PC-3 (cell line): ENCODE measurements around the gene ZNF366. TPM values are rescaled to one million over a fixed set of nuclear protein-coding genes. Genes with fewer than 3 reads are reported as not detected.
A peak's percentile ranks its signal among the peaks of the same experiment; 100 is the strongest.

Source experiments
- ATAC-seq: fragments of 200-7000 bp; cut with Tn5 transposase; 2 replicates; pipeline ENCODE4 v1.9.1; 2020; ENCODE audit warnings: mild to moderate bottlenecking, moderate library complexity
- Bru-seq: library from RNA; stranded (reverse); fragments of 400-500 nt; gene quantifications from one replicate; lab custom pipeline; 2021; lab: Mats Ljungman, UMichigan
- BruChase-seq, 2 experiments: library from RNA; stranded (reverse); fragments of 400-500 nt; gene quantifications; one replicate each; lab custom pipeline; 2021; lab: Mats Ljungman, UMichigan
- BruUV-seq: library from RNA; stranded (reverse); fragments of 400-500 nt; replicated peaks from 2 replicates; lab custom pipeline; 2021; lab: Mats Ljungman, UMichigan
- CTCF ChIA-PET: fragments of 300-600 bp; sonication (Branson Sonifier 250); formaldehyde crosslinking; loops from one replicate; lab custom pipeline; 2022; ENCODE audit warnings: antibody characterized with exemption; lab: Charles Lee
- POLR2A ChIA-PET: fragments of 300-600 bp; sonication (Branson Sonifier 250); formaldehyde crosslinking; loops from one replicate; lab custom pipeline; 2022; ENCODE audit warnings: antibody characterized with exemption; ENCODE audit not compliant: unreplicated experiment; lab: Charles Lee
- DNase-seq: peaks from one replicate; pipeline ENCODE4 v3.0.0-alpha.2; 2015
- H2AFZ ChIP-seq: fragments of 300-600 bp; sonication (generic); 2 replicates; pipeline ENCODE4 v1.6.0; 2016; ENCODE audit warnings: antibody characterized with exemption, low read length
- H3F3A ChIP-seq: fragments of 300-600 bp; sonication (generic); one replicate; pipeline ENCODE4 v1.6.0; 2017; ENCODE audit warnings: antibody characterized with exemption, low read length, control low read depth, mild to moderate bottlenecking; ENCODE audit not compliant: unreplicated experiment
- H3K27ac ChIP-seq: fragments of 300-600 bp; sonication (generic); 2 replicates; pipeline ENCODE4 v1.5.1; 2016; ENCODE audit warnings: mild to moderate bottlenecking, low read length
- H3K27me3 ChIP-seq: fragments of 300-600 bp; sonication (generic); 2 replicates; pipeline ENCODE4 v1.6.1; 2016; ENCODE audit warnings: low read length, mixed read lengths
- H3K36me3 ChIP-seq: fragments of 300-600 bp; sonication (generic); 2 replicates; pipeline ENCODE4 v1.6.1; 2016; ENCODE audit warnings: low read depth, mixed run types, low read length, mixed read lengths
- H3K4me1 ChIP-seq: fragments of 300-600 bp; sonication (generic); 2 replicates; pipeline ENCODE4 v1.5.1; 2016; ENCODE audit warnings: low read length; ENCODE audit not compliant: insufficient read depth
- H3K4me2 ChIP-seq: fragments of 300-600 bp; sonication (generic); 2 replicates; pipeline ENCODE4 v1.6.0; 2016; ENCODE audit warnings: low read length
- H3K4me3 ChIP-seq: fragments of 300-600 bp; sonication (generic); 2 replicates; pipeline ENCODE4 v1.5.1; 2016; ENCODE audit warnings: mild to moderate bottlenecking, low read length, mixed read lengths
- H3K79me2 ChIP-seq: fragments of 300-600 bp; sonication (generic); 2 replicates; pipeline ENCODE4 v1.6.1; 2017; ENCODE audit warnings: low read length, mixed read lengths
- H3K9ac ChIP-seq: fragments of 300-600 bp; sonication (generic); 2 replicates; pipeline ENCODE4 v1.6.0; 2016; ENCODE audit warnings: mild to moderate bottlenecking, low read length
- H3K9me2 ChIP-seq: fragments of 300-600 bp; sonication (generic); replicated peaks from 2 replicates; pipeline ENCODE4 v1.6.1; 2016; ENCODE audit warnings: mixed run types, low read length, mixed read lengths
- H3K9me3 ChIP-seq: fragments of 300-600 bp; sonication (generic); 2 replicates; pipeline ENCODE4 v1.6.1; 2016; ENCODE audit warnings: low read length, mixed read lengths
- H4K20me1 ChIP-seq: fragments of 300-600 bp; sonication (generic); 2 replicates; pipeline ENCODE4 v1.6.1; 2016; ENCODE audit warnings: low read length, mixed read lengths
- EZH2 ChIP-seq: fragments of 300-600 bp; sonication (generic); IDR thresholded peaks from one replicate; pipeline ENCODE4 v1.6.1; 2017; ENCODE audit warnings: antibody characterized with exemption, mild to moderate bottlenecking, low read length; ENCODE audit not compliant: unreplicated experiment
- EZH2phosphoT487 ChIP-seq: fragments of 300-600 bp; sonication (generic); IDR thresholded peaks from 2 replicates; pipeline ENCODE4 v1.6.1; 2018; ENCODE audit warnings: mild to moderate bottlenecking, antibody characterized with exemption, low read length, borderline replicate concordance
- intact Hi-C: fragments of 100-400 bp; cut with micrococcal nuclease; formaldehyde crosslinking; loops from 2 replicates; pipeline ENCODE4 v1.9.0; 2023
- long read RNA-seq: library from polyadenylated mRNA; unstranded; transcript quantifications from one replicate; pipeline ENCODE4 v2.0.0, GENCODE V29; 2021; ENCODE audit not compliant: unreplicated experiment
- total RNA-seq: library from RNA; depleted of rRNA; stranded (reverse); fragments of >200 nt; gene quantifications from 2 replicates; pipeline ENCODE4 v1.2.3, GENCODE V29; 2014; rRNA removed
- TF ChIP-seq, protein P1 (sequence below): fragments of 300-600 bp; sonication (generic); conservative IDR thresholded peaks from 2 replicates; pipeline ENCODE4 v1.5.1; 2017; ENCODE audit warnings: antibody characterized with exemption, low read depth, mild to moderate bottlenecking, low read length

The ZNF366 gene, protein sequence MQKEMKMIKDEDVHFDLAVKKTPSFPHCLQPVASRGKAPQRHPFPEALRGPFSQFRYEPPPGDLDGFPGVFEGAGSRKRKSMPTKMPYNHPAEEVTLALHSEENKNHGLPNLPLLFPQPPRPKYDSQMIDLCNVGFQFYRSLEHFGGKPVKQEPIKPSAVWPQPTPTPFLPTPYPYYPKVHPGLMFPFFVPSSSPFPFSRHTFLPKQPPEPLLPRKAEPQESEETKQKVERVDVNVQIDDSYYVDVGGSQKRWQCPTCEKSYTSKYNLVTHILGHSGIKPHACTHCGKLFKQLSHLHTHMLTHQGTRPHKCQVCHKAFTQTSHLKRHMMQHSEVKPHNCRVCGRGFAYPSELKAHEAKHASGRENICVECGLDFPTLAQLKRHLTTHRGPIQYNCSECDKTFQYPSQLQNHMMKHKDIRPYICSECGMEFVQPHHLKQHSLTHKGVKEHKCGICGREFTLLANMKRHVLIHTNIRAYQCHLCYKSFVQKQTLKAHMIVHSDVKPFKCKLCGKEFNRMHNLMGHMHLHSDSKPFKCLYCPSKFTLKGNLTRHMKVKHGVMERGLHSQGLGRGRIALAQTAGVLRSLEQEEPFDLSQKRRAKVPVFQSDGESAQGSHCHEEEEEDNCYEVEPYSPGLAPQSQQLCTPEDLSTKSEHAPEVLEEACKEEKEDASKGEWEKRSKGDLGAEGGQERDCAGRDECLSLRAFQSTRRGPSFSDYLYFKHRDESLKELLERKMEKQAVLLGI
- total RNA-seq (not detected in 2 replicates), Bru-seq, nascent RNA (percentile 10 among the genes with signal in this experiment), BruChase-seq, experiment 1, labeled RNA remaining after a 6-hour chase (percentile 4 among the genes with signal in this experiment), BruChase-seq, experiment 2, labeled RNA remaining after a 2-hour chase (percentile 4 among the genes with signal in this experiment)
- long read RNA-seq: 0 reads

DNA sequence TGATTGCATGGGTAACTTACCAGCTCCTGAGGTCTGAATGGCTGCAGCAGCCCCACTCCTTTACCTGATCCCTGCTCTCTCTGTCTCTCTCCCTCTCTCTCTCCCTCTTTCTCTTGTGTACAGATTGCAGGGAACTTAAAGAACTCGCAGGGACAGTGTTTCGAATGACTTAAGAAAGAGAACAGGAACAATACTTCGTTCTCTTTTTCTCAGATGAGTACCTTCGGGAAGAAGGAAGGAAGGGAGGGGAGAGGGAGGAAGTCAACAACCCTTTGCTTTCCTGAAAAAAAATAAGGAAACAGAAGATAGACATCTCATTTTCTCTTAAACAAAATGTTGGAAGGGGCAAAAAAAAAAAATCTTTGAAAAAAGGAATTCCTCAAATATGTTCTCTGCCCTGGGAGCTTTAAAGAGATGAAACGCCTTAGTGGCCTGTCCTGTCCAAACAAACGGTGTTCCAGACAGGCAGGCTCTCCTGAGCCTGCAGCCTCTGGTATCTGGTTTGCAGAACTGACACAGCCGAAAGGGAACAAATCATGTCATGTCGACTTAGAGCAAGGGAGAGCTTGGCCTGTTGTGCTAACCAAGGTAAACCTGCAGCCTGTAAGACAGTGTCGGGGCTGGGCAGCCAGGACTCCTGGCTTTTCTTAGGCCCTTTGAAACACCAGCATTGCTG is at the start of gene ZNF366:
TSS of gene ZNF366 (minus strand) at position 180 of the 676 bp plus-strand sequence. CDS start 45,914 bp downstream, outside the sequence.
- Histone ChIP-seq H3K4me2 (no peak within 1 kb of the TSS), H3K4me1 (peaks cover 46% of the 10 kb centered on the region), H3K27me3 (no peaks in the 10 kb centered on the region), H4K20me1 (no peaks in the 10 kb centered on the region), H2AFZ (no peak within 1 kb of the TSS), H3K79me2 (no peaks in the 10 kb centered on the region), H3K36me3 (no peaks in the 10 kb centered on the region), H3F3A (peaks cover 5% of the 10 kb centered on the region), H3K9me3 (no peaks in the 10 kb centered on the region), H3K4me3 (no peak within 1 kb of the TSS), H3K9me2 (no peaks in the 10 kb centered on the region), H3K9ac (no peak within 1 kb of the TSS), H3K27ac (no peak within 1 kb of the TSS)
- BruUV-seq: no TSS peak
- ATAC-seq: no peak
- ChIA-PET CTCF (no interaction called here), POLR2A (no interaction called here)
- intact Hi-C loops: no loop called here
- DNase-seq: no peak
- TF ChIP-seq EZH2: no peak
- no peak for TF ChIP-seq EZH2phosphoT487
- TF ChIP-seq, protein P1, sequence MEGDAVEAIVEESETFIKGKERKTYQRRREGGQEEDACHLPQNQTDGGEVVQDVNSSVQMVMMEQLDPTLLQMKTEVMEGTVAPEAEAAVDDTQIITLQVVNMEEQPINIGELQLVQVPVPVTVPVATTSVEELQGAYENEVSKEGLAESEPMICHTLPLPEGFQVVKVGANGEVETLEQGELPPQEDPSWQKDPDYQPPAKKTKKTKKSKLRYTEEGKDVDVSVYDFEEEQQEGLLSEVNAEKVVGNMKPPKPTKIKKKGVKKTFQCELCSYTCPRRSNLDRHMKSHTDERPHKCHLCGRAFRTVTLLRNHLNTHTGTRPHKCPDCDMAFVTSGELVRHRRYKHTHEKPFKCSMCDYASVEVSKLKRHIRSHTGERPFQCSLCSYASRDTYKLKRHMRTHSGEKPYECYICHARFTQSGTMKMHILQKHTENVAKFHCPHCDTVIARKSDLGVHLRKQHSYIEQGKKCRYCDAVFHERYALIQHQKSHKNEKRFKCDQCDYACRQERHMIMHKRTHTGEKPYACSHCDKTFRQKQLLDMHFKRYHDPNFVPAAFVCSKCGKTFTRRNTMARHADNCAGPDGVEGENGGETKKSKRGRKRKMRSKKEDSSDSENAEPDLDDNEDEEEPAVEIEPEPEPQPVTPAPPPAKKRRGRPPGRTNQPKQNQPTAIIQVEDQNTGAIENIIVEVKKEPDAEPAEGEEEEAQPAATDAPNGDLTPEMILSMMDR: no peak

DNA sequence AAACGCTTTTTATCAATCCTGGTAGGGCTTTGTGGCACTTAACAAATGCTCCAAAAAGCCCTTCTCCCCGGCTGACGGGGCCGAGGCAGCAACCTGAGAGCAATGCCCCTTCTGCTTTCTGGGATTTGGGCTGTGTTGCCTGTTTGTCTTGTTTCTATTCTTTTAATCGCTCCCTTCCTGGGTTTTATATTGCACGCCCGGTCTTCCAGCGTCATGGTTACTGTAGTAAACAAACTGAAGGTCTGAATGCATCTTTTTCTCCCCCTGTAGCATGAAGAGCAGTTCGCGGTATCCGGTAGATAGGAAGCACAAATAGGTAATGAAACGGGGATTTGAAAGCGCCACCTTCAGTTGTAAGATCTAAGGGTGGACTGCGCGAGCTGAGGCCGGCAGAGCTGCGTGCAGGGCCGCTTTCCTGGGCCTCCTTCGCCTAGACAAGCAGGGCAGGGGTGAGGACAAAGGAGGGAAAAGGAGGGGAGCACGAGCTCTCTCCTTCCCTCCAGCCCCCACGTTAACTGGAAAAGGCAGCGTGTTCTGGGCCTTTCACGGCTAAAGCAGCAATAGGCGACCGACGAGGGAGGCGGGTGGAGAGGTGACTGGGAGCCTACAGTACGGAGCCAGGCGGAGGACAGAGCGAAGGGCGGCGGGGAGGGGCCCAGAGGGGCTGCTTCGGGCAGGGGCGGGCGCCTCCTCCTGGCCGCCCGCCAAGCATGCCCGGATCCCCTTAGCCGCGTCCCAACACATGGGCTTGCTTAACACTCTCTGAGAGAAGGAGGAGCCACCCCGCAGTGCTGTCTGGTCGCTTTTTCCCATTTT is 49.3 kb upstream of the ZNF366 start:
- DNase-seq: peak; percentile 60
- Histone ChIP-seq H3K4me3 (peak overlapping the region; percentile 50), H3K79me2 (no peaks in the 10 kb centered on the region), H2AFZ (peak overlapping the region; percentile 91), H3K9ac (peak overlapping the region; percentile 67), H3K9me3 (no peaks in the 10 kb centered on the region), H3K36me3 (no peaks in the 10 kb centered on the region), H4K20me1 (no peaks in the 10 kb centered on the region), H3F3A (no peaks in the 10 kb centered on the region), H3K4me2 (peak overlapping the region; percentile 87), H3K27me3 (no peaks in the 10 kb centered on the region), H3K27ac (peak overlapping the region; percentile 21), H3K4me1 (peaks cover 23% of the 10 kb centered on the region), H3K9me2 (no peaks in the 10 kb centered on the region)
- ChIA-PET CTCF (no interaction called here), POLR2A (interaction anchor here (0.5 kb wide), 1 partner anchor 201 kb away, joined by 3 read pairs; no protein-coding TSS in a partner anchor)
- no peak for TF ChIP-seq EZH2phosphoT487
- TF ChIP-seq, protein P1: peak; percentile 35
- intact Hi-C loops: loop anchor here (10.0 kb wide), 1 partner anchor 258 kb away; the partner anchor contains the start of gene TNPO1
- ATAC-seq: peak; percentile 81
- BruUV-seq: TSS peak; percentile 44
